ENCODE measurements around the gene LSS. TPM values are rescaled to one million over a fixed set of nuclear protein-coding genes. Genes with fewer than 3 reads are reported as not detected.

Gene LSS
- total and polyA plus RNA-seq, 2 donors (not counting 3 experiments of a cell fraction or from before 2014, with no cell fraction given), result 120 to 141 TPM

DNA sequence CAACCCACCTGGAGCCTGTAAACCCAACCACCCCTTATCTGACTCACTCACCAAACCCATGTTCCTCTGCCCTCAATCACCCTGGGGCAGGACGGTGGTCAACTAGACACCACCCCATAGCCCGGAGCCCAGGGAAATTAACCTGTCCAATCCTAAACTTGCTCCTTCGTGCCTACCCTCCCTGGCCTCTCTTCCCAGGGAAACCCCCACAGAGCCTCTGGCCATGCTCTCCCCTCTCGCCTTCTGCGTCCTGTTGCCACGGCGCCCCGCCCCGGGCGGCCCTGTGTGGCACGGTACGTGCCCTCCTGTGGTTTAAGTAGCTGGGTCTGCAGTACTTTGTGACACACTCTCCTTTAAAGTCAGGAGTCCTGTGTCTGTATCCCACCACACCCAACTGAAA, 69.2 kb downstream of the LSS start:
- dilution Hi-C loops (cut with MboI; ENCODE audit: extremely low pct_ligation_motif_present, low sequenced_read_pairs) (no loop called here), intact Hi-C loops (cut with micrococcal nuclease) (no loop called here)
- FAIRE-seq, result no peak
- Histone ChIP-seq H3K27me3 (ENCODE audit: control insufficient read depth in 2 of 2, insufficient read depth in 2 of 2, low read length in 2 of 2) (no peaks in the 10 kb centered on the region), H3K36me3 (ENCODE audit: control insufficient read depth in 2 of 2, extremely low read depth in 1 of 2, insufficient read depth in 2 of 2, low read length in 2 of 2) (no peaks in the 10 kb centered on the region), H4K20me1 (replicated peaks; ENCODE audit: control insufficient read depth, extremely low read depth, insufficient read depth, low read length) (no peaks in the 10 kb centered on the region), H3K9me1 (replicated peaks; ENCODE audit: control insufficient read depth, extremely low read depth, insufficient read depth, low read length) (no peaks in the 10 kb centered on the region), H3K9ac (replicated peaks; ENCODE audit: extremely low read depth, insufficient read depth, low read length) (no peak overlapping the region), H3K27ac (ENCODE audit: insufficient read depth, low read depth, low read length) (no peak overlapping the region), H3K4me3 (replicated peaks in 1 of 3; ENCODE audit: insufficient read depth in 1 of 3, low read depth in 1 of 3, low read length in 3 of 3) (no peak overlapping the region), H3K4me1 (ENCODE audit: control insufficient read depth, extremely low read depth, insufficient read depth, low read length) (no peaks in the 10 kb centered on the region), H3K79me2 (ENCODE audit: control insufficient read depth, insufficient read depth, low read length) (no peaks in the 10 kb centered on the region), H2AFZ (ENCODE audit: low read depth, low read length) (no peak overlapping the region), H3K9me3 (replicated peaks; ENCODE audit: control insufficient read depth, insufficient read depth, low read length) (no peaks in the 10 kb centered on the region), H3K4me2 (ENCODE audit: insufficient read depth, low read length) (no peak overlapping the region)
- DNase-seq (ENCODE audit: low read depth, low spot score), result no peak
- POLR2A ChIA-PET, result no interaction called here
- BruUV-seq (replicated peaks), result no TSS peak
- no peak for TF ChIP-seq CTCF (IDR thresholded peaks at IDR 0.05; ENCODE audit: extremely low read depth in 1 of 2, insufficient read depth in 1 of 2, low read depth in 1 of 2, low read length in 2 of 2)
- no peak for TF ChIP-seq POLR2AphosphoS5 (IDR thresholded peaks at IDR 0.05; ENCODE audit: insufficient read depth, low read depth, low read length)
- CTCF ChIA-PET, result interaction anchor here (1.0 to 1.8 kb wide), 4 partner anchors 9 to 16 kb away, joined by 3 to 10 read pairs (median 4); no protein-coding TSS in a partner anchor

GRCh38 chr21:46158666-46159300, 69.8 kb downstream of the LSS start:
- H2AFZ ChIP-seq (ENCODE audit: low read depth, low read length), result no peak overlapping the region
- POLR2A ChIA-PET, result no interaction called here

More at GRCh38 chr21:46158666-46159300, 69.8 kb downstream of the LSS start:
- TF ChIP-seq FOS (IDR thresholded peaks at IDR 0.05; ENCODE audit: borderline replicate concordance, insufficient read depth, low read length), result no peak
- no peak for TF ChIP-seq POLR2AphosphoS5 (IDR thresholded peaks at IDR 0.05; ENCODE audit: insufficient read depth, low read depth, low read length)
- TF ChIP-seq JUN (IDR thresholded peaks at IDR 0.05; ENCODE audit: borderline replicate concordance, insufficient read depth, insufficient read length, low read depth), result no peak
- no peak for TF ChIP-seq MYC (IDR thresholded peaks at IDR 0.05; ENCODE audit: low read depth, low read length)
- TF ChIP-seq, protein P1, sequence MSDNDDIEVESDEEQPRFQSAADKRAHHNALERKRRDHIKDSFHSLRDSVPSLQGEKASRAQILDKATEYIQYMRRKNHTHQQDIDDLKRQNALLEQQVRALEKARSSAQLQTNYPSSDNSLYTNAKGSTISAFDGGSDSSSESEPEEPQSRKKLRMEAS (IDR thresholded peaks at IDR 0.05; ENCODE audit: insufficient read depth, insufficient read length), result no peak
- no peak for TF ChIP-seq POLR2A (IDR thresholded peaks at IDR 0.05; ENCODE audit: low read depth, low read length)
- TF ChIP-seq CTCF (IDR thresholded peaks at IDR 0.05; ENCODE audit: extremely low read depth in 1 of 2, insufficient read depth in 1 of 2, low read depth in 1 of 2, low read length in 2 of 2), result no peak
- TF ChIP-seq GATA2 (IDR thresholded peaks at IDR 0.05; ENCODE audit: insufficient read depth, insufficient read length, low read depth, low read length), result no peak
- no peak for TF ChIP-seq EZH2 (IDR thresholded peaks at IDR 0.05; ENCODE audit: borderline replicate concordance, low read depth, low read length, severe bottlenecking)
- CTCF ChIA-PET, result interaction anchor here (1.2 to 1.8 kb wide), 2 partner anchors 9 to 15 kb away, joined by 6 to 10 read pairs; no protein-coding TSS in a partner anchor
- no peaks in the 10 kb centered on the region for H3K4me1 ChIP-seq (ENCODE audit: control insufficient read depth, extremely low read depth, insufficient read depth, low read length)
- no peaks in the 10 kb centered on the region for H3K27me3 ChIP-seq (ENCODE audit: control insufficient read depth in 2 of 2, insufficient read depth in 2 of 2, low read length in 2 of 2)
- no peaks in the 10 kb centered on the region for H4K20me1 ChIP-seq (replicated peaks; ENCODE audit: control insufficient read depth, extremely low read depth, insufficient read depth, low read length)
- DNase-seq (ENCODE audit: low read depth, low spot score), result no peak
- no peaks in the 10 kb centered on the region for H3K9me3 ChIP-seq (replicated peaks; ENCODE audit: control insufficient read depth, insufficient read depth, low read length)
- no peak for FAIRE-seq
- H3K36me3 ChIP-seq (ENCODE audit: control insufficient read depth in 2 of 2, extremely low read depth in 1 of 2, insufficient read depth in 2 of 2, low read length in 2 of 2), result no peaks in the 10 kb centered on the region
- intact Hi-C loops (cut with micrococcal nuclease), result no loop called here
- H3K79me2 ChIP-seq (ENCODE audit: control insufficient read depth, insufficient read depth, low read length), result no peaks in the 10 kb centered on the region
- no peak overlapping the region for H3K9ac ChIP-seq (replicated peaks; ENCODE audit: extremely low read depth, insufficient read depth, low read length)
- BruUV-seq (replicated peaks), result no TSS peak
- H3K27ac ChIP-seq (ENCODE audit: insufficient read depth, low read depth, low read length), result no peak overlapping the region
- no peaks in the 10 kb centered on the region for H3K9me1 ChIP-seq (replicated peaks; ENCODE audit: control insufficient read depth, extremely low read depth, insufficient read depth, low read length)
- no peak overlapping the region for H3K4me3 ChIP-seq (replicated peaks in 1 of 3; ENCODE audit: insufficient read depth in 1 of 3, low read depth in 1 of 3, low read length in 3 of 3)
- dilution Hi-C loops (cut with MboI; ENCODE audit: extremely low pct_ligation_motif_present, low sequenced_read_pairs), result no loop called here
- no peak overlapping the region for H3K4me2 ChIP-seq (ENCODE audit: insufficient read depth, low read length)

All from endothelial cell of umbilical vein (primary cell).